ENCODE results near the gene FOXD1. TPM values are rescaled to one million over a fixed set of nuclear protein-coding genes. Genes with fewer than 3 reads are reported as not detected.
"Not testable (repeated sequence)": the region's sequence is repeated elsewhere in the genome, so short reads cannot be mapped to it uniquely, and the experiment has no call there.

FOXD1 gene
- total and polyA plus RNA-seq, 8 donors, result 0.18 to 0.28 (median 0.19) TPM; not detected in 5

GRCh38 chr5:73487815-73488214 lies 39.2 kb upstream of the FOXD1 start:
- H3K4me3 ChIP-seq, result no peak overlapping the region
- H3K36me3 ChIP-seq, result no peaks in the 10 kb centered on the region
- TF ChIP-seq CTCF (IDR thresholded peaks at IDR 0.05), result no peak
- no peak for TF ChIP-seq POLR2A (IDR thresholded peaks at IDR 0.05)
- no peak for TF ChIP-seq POLR2AphosphoS5 (IDR thresholded peaks at IDR 0.05)
- TF ChIP-seq EP300 (IDR thresholded peaks at IDR 0.05), result no peak
- no peaks in the 10 kb centered on the region for H3K4me1 ChIP-seq
- 73 to 85% (median 77%) methylated on average over 4 of the region's 4 CpGs for WGBS, 5 donors
- no peak overlapping the region for H3K27ac ChIP-seq
- intact Hi-C loops (cut with DNase I; ENCODE audit: low total_unique reads), result no loop called here
- H3K9me3 ChIP-seq, result no peaks in the 10 kb centered on the region
- DNase-seq, result no peak
- peaks cover 0 to 11% (median 0%) of the 10 kb centered on the region in 3 donors for H3K27me3 ChIP-seq

GRCh38 chr5:73487257-73487656 lies 38.7 kb upstream of the FOXD1 start:
- H3K27me3 ChIP-seq, result peaks cover 0 to 11% (median 0%) of the 10 kb centered on the region in 3 donors
- H3K36me3 ChIP-seq; H3K4me3 ChIP-seq; DNase-seq; intact Hi-C loops (cut with DNase I; ENCODE audit: low total_unique reads); H3K27ac ChIP-seq; H3K9me3 ChIP-seq; H3K4me1 ChIP-seq: not testable (repeated sequence)
- WGBS, 5 donors, result 55 to 80% (median 71%) methylated on average over 4 of the region's 4 CpGs

- Histone ChIP-seq H3K4me3 (no peak overlapping the region), H3K9me3 (no peaks in the 10 kb centered on the region), H3K4me1 (no peaks in the 10 kb centered on the region), H3K27ac (no peak overlapping the region), H3K27me3 (peaks cover 0 to 11% (median 0%) of the 10 kb centered on the region in 3 donors), H3K36me3 (no peaks in the 10 kb centered on the region)
- 43 to 72% (median 69%) methylated on average over 3 of the region's 3 CpGs for WGBS, 5 donors
- TF ChIP-seq POLR2AphosphoS5 (IDR thresholded peaks at IDR 0.05) (no peak), POLR2A (IDR thresholded peaks at IDR 0.05) (no peak), CTCF (IDR thresholded peaks at IDR 0.05) (no peak), EP300 (IDR thresholded peaks at IDR 0.05) (no peak)
- DNase-seq, result no peak
- intact Hi-C loops (cut with DNase I; ENCODE audit: low total_unique reads), result no loop called here
Measured at GRCh38 chr5:73486119-73486899, 37.7 kb upstream of the FOXD1 start.

- DNase-seq, result no peak
- Histone ChIP-seq H3K27me3 (peaks cover 0 to 11% (median 0%) of the 10 kb centered on the region in 3 donors), H3K9me3 (no peaks in the 10 kb centered on the region), H3K36me3 (no peaks in the 10 kb centered on the region), H3K4me1 (no peaks in the 10 kb centered on the region), H3K4me3 (no peak overlapping the region), H3K27ac (no peak overlapping the region)
- intact Hi-C loops (cut with DNase I; ENCODE audit: low total_unique reads), result no loop called here
- WGBS, 5 donors, result 86 to 91% (median 90%) methylated on average over 3 of the region's 3 CpGs
- TF ChIP-seq POLR2AphosphoS5 (IDR thresholded peaks at IDR 0.05) (no peak), CTCF (IDR thresholded peaks at IDR 0.05) (no peak), POLR2A (IDR thresholded peaks at IDR 0.05) (no peak), EP300 (IDR thresholded peaks at IDR 0.05) (no peak)
Measured at GRCh38 chr5:73485715-73486114, 37.1 kb upstream of the FOXD1 start.

- Histone ChIP-seq H3K4me1 (no peaks in the 10 kb centered on the region), H3K27ac (no peak overlapping the region)
- 87 to 100% (median 89%) methylated on average over 1 of the region's 1 CpG for WGBS, 5 donors
Measured at GRCh38 chr5:73484511-73484910, 35.9 kb upstream of the FOXD1 start.

More at GRCh38 chr5:73484511-73484910, 35.9 kb upstream of the FOXD1 start:
- Histone ChIP-seq H3K9me3 (no peaks in the 10 kb centered on the region), H3K36me3 (no peaks in the 10 kb centered on the region), H3K4me3 (no peak overlapping the region), H3K27me3 (peaks cover 0 to 11% (median 0%) of the 10 kb centered on the region in 3 donors)
- intact Hi-C loops (cut with DNase I; ENCODE audit: low total_unique reads), result no loop called here
- no peak for DNase-seq
- TF ChIP-seq POLR2A (IDR thresholded peaks at IDR 0.05), result no peak
